Activated T-cell treated with anti-CD3 and anti-CD28 coated beads for 1 hour (primary cell): ENCODE measurements around the gene THADA.
"Not testable (repeated sequence)": the region's sequence is repeated elsewhere in the genome, so short reads cannot be mapped to it uniquely, and the experiment has no call there.

ENCODE experiments used
- DNase-seq: peaks from one replicate; pipeline ENCODE4 v3.0.0-alpha.2; 2020; ENCODE audit warnings: low read depth

THADA gene

GRCh38 chr2:43538034-43538670, 57.7 kb downstream of the THADA start:
- no peak for DNase-seq

GRCh38 chr2:43537137-43537536, 58.7 kb downstream of the THADA start:
- no peak for DNase-seq

- no peak for DNase-seq
Observed at GRCh38 chr2:43534569-43534968, 61.3 kb downstream of the THADA start.

- not testable (repeated sequence) for DNase-seq
Observed at GRCh38 chr2:43532572-43532971, 63.3 kb downstream of the THADA start.

- no peak for DNase-seq
Observed at GRCh38 chr2:43531251-43531650, 64.6 kb downstream of the THADA start.

GRCh38 chr2:43526994-43527393, 68.8 kb downstream of the THADA start:
- no peak for DNase-seq

GRCh38 chr2:43525506-43525905, 70.3 kb downstream of the THADA start:
- no peak for DNase-seq

- DNase-seq = no peak
Observed at GRCh38 chr2:43524177-43524965, 71.5 kb downstream of the THADA start.

GRCh38 chr2:43522177-43522576, 73.7 kb downstream of the THADA start:
- no peak for DNase-seq

GRCh38 chr2:43521568-43521967, 74.3 kb downstream of the THADA start:
- no peak for DNase-seq

GRCh38 chr2:43520919-43521318, 74.9 kb downstream of the THADA start:
- DNase-seq = no peak

GRCh38 chr2:43519643-43520221, 76.1 kb downstream of the THADA start:
- no peak for DNase-seq

GRCh38 chr2:43518718-43519117, 77.1 kb downstream of the THADA start:
- no peak for DNase-seq

- no peak for DNase-seq
Observed at GRCh38 chr2:43518181-43518580, 77.7 kb downstream of the THADA start.

GRCh38 chr2:43515807-43516497, 79.9 kb downstream of the THADA start:
- DNase-seq = no peak

- no peak for DNase-seq
Observed at GRCh38 chr2:43515248-43515647, 80.6 kb downstream of the THADA start.

GRCh38 chr2:43513796-43514195, 82.0 kb downstream of the THADA start:
- no peak for DNase-seq

GRCh38 chr2:43513216-43513615, 82.6 kb downstream of the THADA start:
- DNase-seq = no peak

GRCh38 chr2:43511199-43511598, 84.6 kb downstream of the THADA start:
- DNase-seq = no peak

GRCh38 chr2:43509886-43510285, 86.0 kb downstream of the THADA start:
- DNase-seq = no peak

GRCh38 chr2:43508209-43508608, 87.6 kb downstream of the THADA start:
- DNase-seq = no peak

- no peak for DNase-seq
Observed at GRCh38 chr2:43507137-43507536, 88.7 kb downstream of the THADA start.

GRCh38 chr2:43495727-43496126, 100.1 kb downstream of the THADA start:
- no peak for DNase-seq
